ENCODE measurements around the gene CZIB.

DNA sequence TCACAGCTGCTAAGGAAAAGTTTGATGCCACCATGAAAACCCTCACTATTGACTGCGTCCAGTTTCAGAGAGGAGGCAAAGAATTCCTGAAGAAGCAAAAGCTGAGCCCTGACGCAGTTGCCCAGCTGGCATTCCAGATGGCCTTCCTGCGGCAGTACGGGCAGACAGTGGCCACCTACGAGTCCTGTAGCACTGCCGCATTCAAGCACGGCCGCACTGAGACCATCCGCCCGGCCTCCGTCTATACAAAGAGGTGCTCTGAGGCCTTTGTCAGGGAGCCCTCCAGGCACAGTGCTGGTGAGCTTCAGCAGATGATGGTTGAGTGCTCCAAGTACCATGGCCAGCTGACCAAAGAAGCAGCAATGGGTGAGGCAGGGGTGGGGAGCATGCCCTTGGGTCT, 9.5 kb downstream of the CZIB start:
- TF ChIP-seq, protein P1, sequence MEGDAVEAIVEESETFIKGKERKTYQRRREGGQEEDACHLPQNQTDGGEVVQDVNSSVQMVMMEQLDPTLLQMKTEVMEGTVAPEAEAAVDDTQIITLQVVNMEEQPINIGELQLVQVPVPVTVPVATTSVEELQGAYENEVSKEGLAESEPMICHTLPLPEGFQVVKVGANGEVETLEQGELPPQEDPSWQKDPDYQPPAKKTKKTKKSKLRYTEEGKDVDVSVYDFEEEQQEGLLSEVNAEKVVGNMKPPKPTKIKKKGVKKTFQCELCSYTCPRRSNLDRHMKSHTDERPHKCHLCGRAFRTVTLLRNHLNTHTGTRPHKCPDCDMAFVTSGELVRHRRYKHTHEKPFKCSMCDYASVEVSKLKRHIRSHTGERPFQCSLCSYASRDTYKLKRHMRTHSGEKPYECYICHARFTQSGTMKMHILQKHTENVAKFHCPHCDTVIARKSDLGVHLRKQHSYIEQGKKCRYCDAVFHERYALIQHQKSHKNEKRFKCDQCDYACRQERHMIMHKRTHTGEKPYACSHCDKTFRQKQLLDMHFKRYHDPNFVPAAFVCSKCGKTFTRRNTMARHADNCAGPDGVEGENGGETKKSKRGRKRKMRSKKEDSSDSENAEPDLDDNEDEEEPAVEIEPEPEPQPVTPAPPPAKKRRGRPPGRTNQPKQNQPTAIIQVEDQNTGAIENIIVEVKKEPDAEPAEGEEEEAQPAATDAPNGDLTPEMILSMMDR (IDR thresholded peaks at IDR 0.05 in 4 of 5, conservative IDR thresholded peaks at IDR 0.05 in 1 of 5): no peak
- no peak for TF ChIP-seq POLR2A (IDR thresholded peaks at IDR 0.05)
